ENCODE data around the gene IQGAP2. TPM values are rescaled to one million over a fixed set of nuclear protein-coding genes. Genes with fewer than 3 reads are reported as not detected.

The IQGAP2 gene
- total RNA-seq, 1 experiment from 2014 or later: not detected

GRCh38 chr5:76595755-76596481 lies 192.8 kb downstream of the IQGAP2 start:
- H3K79me2 ChIP-seq (ENCODE audit: low read length): no peaks in the 10 kb centered on the region
- DNase-seq: no peak
- no peaks in the 10 kb centered on the region for H3K9me3 ChIP-seq (ENCODE audit: low read length)
- no peaks in the 10 kb centered on the region for H3K9me2 ChIP-seq (replicated peaks; ENCODE audit: low read length)
- no peak overlapping the region for H3K4me2 ChIP-seq (ENCODE audit: low read length)
- H3K27me3 ChIP-seq (ENCODE audit: low read length): peaks cover 23% of the 10 kb centered on the region
- no peaks in the 10 kb centered on the region for H3K4me1 ChIP-seq (ENCODE audit: insufficient read depth, low read length)
- H3K27ac ChIP-seq (ENCODE audit: low read length): no peak overlapping the region
- no peak overlapping the region for H3K4me3 ChIP-seq (ENCODE audit: low read length)
- no peak for ATAC-seq
- no peak overlapping the region for H3K9ac ChIP-seq (ENCODE audit: low read length)
- no peak for TF ChIP-seq EZH2phosphoT487 (IDR thresholded peaks at IDR 0.05; ENCODE audit: borderline replicate concordance, low read length)
- H3F3A ChIP-seq (ENCODE audit: low read length, unreplicated experiment): no peaks in the 10 kb centered on the region
- no peaks in the 10 kb centered on the region for H4K20me1 ChIP-seq (ENCODE audit: low read length)
- no TSS peak for BruUV-seq (replicated peaks)
- no peak overlapping the region for H2AFZ ChIP-seq (ENCODE audit: low read length)
- ChIA-PET CTCF (interaction anchor here (0.5 kb wide), 1 partner anchor 256 kb away, joined by 8 read pairs; no protein-coding TSS in a partner anchor), POLR2A (ENCODE audit: unreplicated experiment) (no interaction called here)
- H3K36me3 ChIP-seq (ENCODE audit: low read depth, low read length): no peaks in the 10 kb centered on the region
- intact Hi-C loops (cut with micrococcal nuclease): no loop called here

- TF ChIP-seq EZH2phosphoT487 (IDR thresholded peaks at IDR 0.05; ENCODE audit: borderline replicate concordance, low read length) (no peak), EZH2 (IDR thresholded peaks at IDR 0.05; ENCODE audit: low read length, unreplicated experiment) (no peak), CTCF (conservative IDR thresholded peaks at IDR 0.05; ENCODE audit: low read depth, low read length) (no peak)
- no peaks in the 10 kb centered on the region for H3F3A ChIP-seq (ENCODE audit: low read length, unreplicated experiment)
- ChIA-PET POLR2A (ENCODE audit: unreplicated experiment) (no interaction called here), CTCF (no interaction called here)
- DNase-seq: no peak
- BruUV-seq (replicated peaks): no TSS peak
- H3K9ac ChIP-seq (ENCODE audit: low read length): no peak overlapping the region
- no peak overlapping the region for H3K27ac ChIP-seq (ENCODE audit: low read length)
- H3K79me2 ChIP-seq (ENCODE audit: low read length): no peaks in the 10 kb centered on the region
- no peak for ATAC-seq
- H3K4me1 ChIP-seq (ENCODE audit: insufficient read depth, low read length): no peaks in the 10 kb centered on the region
- H4K20me1 ChIP-seq (ENCODE audit: low read length): no peaks in the 10 kb centered on the region
- intact Hi-C loops (cut with micrococcal nuclease): no loop called here
- H3K9me3 ChIP-seq (ENCODE audit: low read length): no peaks in the 10 kb centered on the region
- H3K9me2 ChIP-seq (replicated peaks; ENCODE audit: low read length): no peaks in the 10 kb centered on the region
- H2AFZ ChIP-seq (ENCODE audit: low read length): no peak overlapping the region
- H3K4me2 ChIP-seq (ENCODE audit: low read length): no peak overlapping the region
- peaks cover 4% of the 10 kb centered on the region for H3K27me3 ChIP-seq (ENCODE audit: low read length)
- no peaks in the 10 kb centered on the region for H3K36me3 ChIP-seq (ENCODE audit: low read depth, low read length)
- no peak overlapping the region for H3K4me3 ChIP-seq (ENCODE audit: low read length)
Measured at GRCh38 chr5:76598531-76598930, 195.4 kb downstream of the IQGAP2 start.

GRCh38 chr5:76600716-76601115 lies 197.6 kb downstream of the IQGAP2 start:
- BruUV-seq (replicated peaks): no TSS peak
- H3K27me3 ChIP-seq (ENCODE audit: low read length): no peaks in the 10 kb centered on the region
- CTCF ChIA-PET: interaction anchor here (2.0 kb wide), 1 partner anchor 174 kb away, joined by 23 read pairs; no protein-coding TSS in a partner anchor

More at GRCh38 chr5:76600716-76601115, 197.6 kb downstream of the IQGAP2 start:
- Histone ChIP-seq H3K9me3 (ENCODE audit: low read length) (no peaks in the 10 kb centered on the region), H2AFZ (ENCODE audit: low read length) (no peak overlapping the region), H3K4me3 (ENCODE audit: low read length) (no peak overlapping the region), H3K9ac (ENCODE audit: low read length) (no peak overlapping the region), H3K4me2 (ENCODE audit: low read length) (no peak overlapping the region), H3K79me2 (ENCODE audit: low read length) (no peaks in the 10 kb centered on the region), H3K27ac (ENCODE audit: low read length) (no peak overlapping the region), H3K4me1 (ENCODE audit: insufficient read depth, low read length) (peaks cover 7% of the 10 kb centered on the region), H3K9me2 (replicated peaks; ENCODE audit: low read length) (no peaks in the 10 kb centered on the region), H3K36me3 (ENCODE audit: low read depth, low read length) (no peaks in the 10 kb centered on the region), H4K20me1 (ENCODE audit: low read length) (no peaks in the 10 kb centered on the region), H3F3A (ENCODE audit: low read length, unreplicated experiment) (no peaks in the 10 kb centered on the region)
- DNase-seq (no peak), ATAC-seq (no peak)
- intact Hi-C loops (cut with micrococcal nuclease): loop anchor here (1.0 to 5.0 kb wide), 7 partner anchors 41 to 416 kb away; partner anchors contain the start of gene F2R
- POLR2A ChIA-PET (ENCODE audit: unreplicated experiment): no interaction called here
- TF ChIP-seq CTCF (conservative IDR thresholded peaks at IDR 0.05; ENCODE audit: low read depth, low read length): no peak
- no peak for TF ChIP-seq EZH2phosphoT487 (IDR thresholded peaks at IDR 0.05; ENCODE audit: borderline replicate concordance, low read length)

Data from PC-3 (cell line).